IMR-90 (cell line): ENCODE results near the gene SLC9A9.

Source experiments
- BHLHE40 ChIP-seq: fragments of 150-350 bp; IDR thresholded peaks from 2 replicates; pipeline ENCODE4 v1.6.1; 2016; ENCODE audit warnings: mild to moderate bottlenecking, low read depth, low read length
- CHD1 ChIP-seq: IDR thresholded peaks from 2 replicates; pipeline ENCODE4 v1.6.1; 2012; ENCODE audit warnings: low read depth, low read length, improper control_type of control experiment
- ELK1 ChIP-seq: fragments of 150-350 bp; IDR thresholded peaks from 2 replicates; pipeline ENCODE4 v1.6.1; 2016; ENCODE audit warnings: low read depth, mild to moderate bottlenecking, low read length, moderate library complexity, borderline replicate concordance
- FOS ChIP-seq: fragments of 150-350 bp; IDR thresholded peaks from 2 replicates; pipeline ENCODE4 v1.6.1; 2016; ENCODE audit warnings: low read depth, low read length
- MAZ ChIP-seq: IDR thresholded peaks from 2 replicates; pipeline ENCODE4 v1.6.1; 2012; ENCODE audit warnings: low read depth, mild to moderate bottlenecking, low read length, improper control_type of control experiment, moderate library complexity, borderline replicate concordance
- MXI1 ChIP-seq: IDR thresholded peaks from 2 replicates; pipeline ENCODE4 v1.6.1; 2012; ENCODE audit warnings: low read depth, mild to moderate bottlenecking, low read length, moderate library complexity, borderline replicate concordance
- POLR2A ChIP-seq: IDR thresholded peaks from 2 replicates; pipeline ENCODE4 v1.6.1; 2012; ENCODE audit warnings: mild to moderate bottlenecking, low read depth, low read length
- RAD21 ChIP-seq: IDR thresholded peaks from 2 replicates; pipeline ENCODE4 v1.6.1; 2012; ENCODE audit warnings: low read length, improper control_type of control experiment
- RCOR1 ChIP-seq: IDR thresholded peaks from 2 replicates; pipeline ENCODE4 v1.6.1; 2012; ENCODE audit warnings: mild to moderate bottlenecking, low read length, improper control_type of control experiment; ENCODE audit not compliant: insufficient replicate concordance
- SMC3 ChIP-seq: fragments of 150-350 bp; IDR thresholded peaks from 2 replicates; pipeline ENCODE4 v1.6.1; 2016; ENCODE audit warnings: low read depth, mild to moderate bottlenecking, antibody characterized with exemption, low read length, moderate library complexity
- TF ChIP-seq, protein P1 (sequence below): conservative IDR thresholded peaks from 2 replicates; pipeline ENCODE4 v1.5.1; 2012; ENCODE audit warnings: mild to moderate bottlenecking, low read depth, low read length, improper control_type of control experiment

DNA sequence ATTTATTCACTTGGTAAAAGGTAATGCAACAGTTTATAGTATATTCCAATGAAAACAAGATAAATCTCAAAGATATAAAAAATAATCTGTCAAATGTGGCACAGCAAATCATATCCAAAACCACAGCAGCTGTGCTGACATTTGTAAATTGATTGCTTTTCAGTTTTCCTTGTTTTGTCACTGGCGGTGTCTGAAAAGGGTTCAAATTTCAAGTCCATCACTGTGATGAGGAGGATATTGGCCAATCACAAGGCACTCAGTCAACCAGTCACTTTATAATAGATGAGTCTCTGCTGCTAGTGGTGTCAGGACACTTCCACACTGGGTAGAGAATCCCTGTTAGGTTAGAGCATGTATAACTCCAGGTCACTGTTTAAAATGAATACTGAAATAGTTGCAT, 154.8 kb downstream of the SLC9A9 start:
- TF ChIP-seq, protein P1, sequence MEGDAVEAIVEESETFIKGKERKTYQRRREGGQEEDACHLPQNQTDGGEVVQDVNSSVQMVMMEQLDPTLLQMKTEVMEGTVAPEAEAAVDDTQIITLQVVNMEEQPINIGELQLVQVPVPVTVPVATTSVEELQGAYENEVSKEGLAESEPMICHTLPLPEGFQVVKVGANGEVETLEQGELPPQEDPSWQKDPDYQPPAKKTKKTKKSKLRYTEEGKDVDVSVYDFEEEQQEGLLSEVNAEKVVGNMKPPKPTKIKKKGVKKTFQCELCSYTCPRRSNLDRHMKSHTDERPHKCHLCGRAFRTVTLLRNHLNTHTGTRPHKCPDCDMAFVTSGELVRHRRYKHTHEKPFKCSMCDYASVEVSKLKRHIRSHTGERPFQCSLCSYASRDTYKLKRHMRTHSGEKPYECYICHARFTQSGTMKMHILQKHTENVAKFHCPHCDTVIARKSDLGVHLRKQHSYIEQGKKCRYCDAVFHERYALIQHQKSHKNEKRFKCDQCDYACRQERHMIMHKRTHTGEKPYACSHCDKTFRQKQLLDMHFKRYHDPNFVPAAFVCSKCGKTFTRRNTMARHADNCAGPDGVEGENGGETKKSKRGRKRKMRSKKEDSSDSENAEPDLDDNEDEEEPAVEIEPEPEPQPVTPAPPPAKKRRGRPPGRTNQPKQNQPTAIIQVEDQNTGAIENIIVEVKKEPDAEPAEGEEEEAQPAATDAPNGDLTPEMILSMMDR = no peak
- TF ChIP-seq ELK1 = no peak
- TF ChIP-seq RAD21 = no peak
- no peak for TF ChIP-seq BHLHE40
- TF ChIP-seq POLR2A = no peak
- no peak for TF ChIP-seq FOS
- no peak for TF ChIP-seq MAZ
- no peak for TF ChIP-seq SMC3
- TF ChIP-seq RCOR1 = no peak
- no peak for TF ChIP-seq CHD1
- TF ChIP-seq MXI1 = no peak
